NCI-H2029 treated with DMSO at 0.1 percent for 48 hours (cell line): ENCODE data around the gene RIN2.

Experiments
- DNase-seq: peaks from one replicate; lab custom pipeline; 2025; lab: John Stamatoyannopoulos, UW

RIN2 gene, protein sequence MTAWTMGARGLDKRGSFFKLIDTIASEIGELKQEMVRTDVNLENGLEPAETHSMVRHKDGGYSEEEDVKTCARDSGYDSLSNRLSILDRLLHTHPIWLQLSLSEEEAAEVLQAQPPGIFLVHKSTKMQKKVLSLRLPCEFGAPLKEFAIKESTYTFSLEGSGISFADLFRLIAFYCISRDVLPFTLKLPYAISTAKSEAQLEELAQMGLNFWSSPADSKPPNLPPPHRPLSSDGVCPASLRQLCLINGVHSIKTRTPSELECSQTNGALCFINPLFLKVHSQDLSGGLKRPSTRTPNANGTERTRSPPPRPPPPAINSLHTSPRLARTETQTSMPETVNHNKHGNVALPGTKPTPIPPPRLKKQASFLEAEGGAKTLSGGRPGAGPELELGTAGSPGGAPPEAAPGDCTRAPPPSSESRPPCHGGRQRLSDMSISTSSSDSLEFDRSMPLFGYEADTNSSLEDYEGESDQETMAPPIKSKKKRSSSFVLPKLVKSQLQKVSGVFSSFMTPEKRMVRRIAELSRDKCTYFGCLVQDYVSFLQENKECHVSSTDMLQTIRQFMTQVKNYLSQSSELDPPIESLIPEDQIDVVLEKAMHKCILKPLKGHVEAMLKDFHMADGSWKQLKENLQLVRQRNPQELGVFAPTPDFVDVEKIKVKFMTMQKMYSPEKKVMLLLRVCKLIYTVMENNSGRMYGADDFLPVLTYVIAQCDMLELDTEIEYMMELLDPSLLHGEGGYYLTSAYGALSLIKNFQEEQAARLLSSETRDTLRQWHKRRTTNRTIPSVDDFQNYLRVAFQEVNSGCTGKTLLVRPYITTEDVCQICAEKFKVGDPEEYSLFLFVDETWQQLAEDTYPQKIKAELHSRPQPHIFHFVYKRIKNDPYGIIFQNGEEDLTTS

DNA sequence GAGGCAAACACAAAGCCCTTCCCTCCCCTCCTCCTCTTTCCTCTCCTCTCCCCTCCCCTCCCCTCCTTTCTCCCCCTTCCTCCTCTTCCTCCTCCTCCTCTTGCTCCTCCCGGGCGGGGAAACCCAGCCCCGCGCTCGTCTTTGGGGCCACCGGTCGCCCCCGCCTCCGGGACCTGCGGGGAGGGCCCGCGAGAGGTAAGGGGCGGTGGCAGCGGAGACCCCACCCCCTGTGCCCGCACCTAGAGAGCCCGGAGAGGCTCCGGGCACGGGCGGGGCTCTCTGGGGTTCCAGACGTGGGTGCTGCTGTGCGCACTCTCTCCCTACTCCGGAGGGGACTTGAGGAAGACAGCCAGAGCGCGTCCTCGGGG, at the start of gene RIN2:
RIN2 (plus strand) TSS at position 126 of the 368 bp plus-strand sequence. CDS start 131,344 bp downstream, outside the sequence.
- no peak for DNase-seq

DNA sequence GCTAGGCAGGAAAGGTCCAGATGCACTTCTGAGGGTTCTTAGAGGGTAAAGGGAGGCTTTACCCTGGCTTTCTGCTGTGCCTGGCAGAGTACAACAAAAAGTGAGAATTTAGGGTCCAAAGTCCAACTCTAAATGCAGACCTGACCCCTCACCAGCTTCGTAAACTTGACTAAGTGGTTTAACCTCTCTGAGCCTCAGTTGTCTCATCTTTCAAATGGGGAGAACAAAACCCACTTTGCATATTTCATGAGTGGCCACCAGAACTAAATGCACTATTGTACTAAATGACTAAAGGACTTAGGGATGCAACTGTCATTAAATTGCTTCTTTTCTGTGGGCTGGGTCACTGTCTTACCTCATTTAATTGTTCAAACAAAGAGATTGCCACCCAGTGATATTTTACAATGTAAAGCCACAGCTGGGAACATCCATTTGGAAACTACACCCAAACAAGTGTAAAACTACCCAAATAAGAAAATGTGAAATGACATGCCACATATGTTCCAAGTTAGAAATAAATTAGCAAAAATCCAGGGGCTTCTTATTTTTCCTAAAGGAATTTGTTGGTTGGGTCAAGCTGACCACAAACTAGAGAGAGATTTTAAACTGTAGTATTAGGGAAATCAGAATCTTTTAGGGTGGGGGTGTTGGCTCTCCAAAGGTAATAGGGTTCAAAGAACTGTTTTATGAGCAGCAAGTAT, 48.3 kb upstream of the RIN2 start:
- DNase-seq = no peak

DNA sequence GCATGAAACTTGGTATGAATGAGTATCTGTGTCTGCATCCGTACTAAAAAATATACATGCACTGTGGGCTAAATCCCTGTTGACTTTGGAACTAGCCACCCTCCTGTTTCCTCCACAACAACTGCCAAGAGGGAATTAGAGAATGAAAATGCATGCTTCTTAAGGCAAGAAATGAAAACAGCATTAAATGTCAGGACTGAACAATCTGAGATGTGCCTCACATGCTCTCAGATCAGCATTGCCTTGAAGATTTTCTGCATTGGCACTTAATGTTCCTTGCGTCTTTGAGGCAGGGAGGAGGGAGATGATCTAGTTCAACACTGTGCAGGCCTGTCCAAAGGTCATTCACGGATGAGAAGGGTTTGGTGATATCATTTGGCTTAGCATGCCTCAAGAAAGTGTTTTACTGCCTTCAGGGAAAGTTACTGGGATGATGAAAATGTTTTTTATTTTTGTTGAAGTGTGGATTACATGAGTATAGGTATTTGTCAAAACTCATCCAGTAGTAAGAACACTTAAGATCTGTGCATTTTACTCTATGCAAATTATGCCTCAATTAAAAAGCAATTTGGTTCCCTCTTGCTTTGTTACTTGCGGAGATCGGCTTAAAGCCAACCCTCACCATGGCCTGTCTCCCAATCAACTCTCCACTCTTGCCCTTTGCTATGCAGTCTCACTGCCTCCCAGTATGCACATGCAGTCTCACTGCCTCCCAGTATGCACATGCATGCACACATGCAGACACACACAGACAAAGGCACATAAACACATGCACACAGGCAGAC, 47.5 kb upstream of the RIN2 start:
- no peak for DNase-seq

DNA sequence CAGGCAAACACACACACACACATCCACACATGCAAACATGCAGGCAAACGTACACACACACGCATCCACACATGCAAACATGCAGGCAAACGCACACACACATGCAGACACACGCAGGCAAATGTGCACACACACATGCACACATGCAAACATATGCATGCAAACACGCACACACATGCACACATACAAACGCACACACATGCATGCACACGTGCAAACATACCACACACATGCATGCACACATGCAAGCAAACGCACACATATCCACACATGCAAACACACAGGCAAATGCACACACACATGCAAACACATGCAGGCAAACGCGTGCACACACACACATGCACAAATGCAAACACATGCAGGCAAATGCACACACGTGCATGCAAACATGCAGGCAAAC, 46.9 kb upstream of the RIN2 start:
- DNase-seq = no peak

DNA sequence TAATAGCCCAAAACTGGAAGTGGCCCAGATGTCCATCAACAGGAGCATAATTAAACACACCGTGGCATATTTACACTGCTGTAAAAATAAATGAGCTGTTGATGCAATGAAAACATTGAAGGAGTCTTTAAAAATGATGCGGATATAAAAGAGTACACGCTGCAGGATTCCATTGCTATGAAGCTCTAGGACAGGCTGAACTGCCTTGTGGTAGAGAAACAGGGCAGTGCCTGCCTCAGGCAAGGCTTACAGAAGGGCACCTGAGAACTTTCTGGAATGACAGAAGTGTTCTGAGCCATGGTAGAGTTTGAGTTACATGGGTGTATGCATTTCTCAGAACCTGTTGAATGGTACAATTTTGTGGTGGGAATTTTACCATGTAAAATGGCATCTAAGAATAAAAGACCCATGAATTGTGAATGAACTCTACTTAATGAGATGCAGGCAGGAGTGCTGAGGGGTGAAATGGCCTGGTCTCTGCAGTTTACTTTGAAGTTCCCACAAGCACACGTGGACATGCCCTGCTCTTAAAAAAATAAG, 45.3 kb upstream of the RIN2 start:
- no peak for DNase-seq

DNA sequence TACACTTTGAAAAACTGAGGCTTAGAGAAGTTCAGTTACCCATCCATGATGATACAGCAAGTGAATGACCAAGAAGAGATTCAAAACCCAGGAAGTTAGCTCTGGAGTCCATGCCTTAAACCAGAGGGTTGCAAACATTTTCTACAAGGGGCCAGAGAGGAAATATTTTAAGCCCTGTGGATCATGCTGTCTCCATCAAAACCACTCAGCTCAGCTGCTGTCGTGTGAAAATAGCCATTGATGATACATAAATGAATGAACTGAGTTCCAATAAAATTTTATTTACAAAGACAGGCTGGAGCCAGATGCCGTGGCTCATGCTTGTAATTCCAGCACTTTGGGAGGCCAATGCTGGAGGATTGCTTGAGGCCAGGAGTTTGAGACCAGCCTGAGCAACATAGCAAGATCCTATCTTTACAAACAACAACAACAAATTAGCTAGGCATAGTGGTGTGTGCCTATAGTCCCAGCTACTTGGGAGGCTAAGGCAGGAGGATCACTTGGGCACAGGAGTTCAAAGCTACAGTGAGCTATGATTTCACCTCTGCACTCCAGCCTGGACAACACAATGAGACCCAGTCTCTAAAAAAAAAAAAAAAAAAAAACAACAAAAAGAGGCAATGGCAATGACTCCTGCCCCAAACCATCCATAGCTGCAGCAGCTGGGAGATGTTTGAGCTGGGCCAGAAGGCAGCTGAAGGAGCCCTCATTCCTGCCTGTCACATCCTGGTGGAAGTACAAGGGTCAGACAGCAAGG, 44.1 kb upstream of the RIN2 start:
- no peak for DNase-seq

DNA sequence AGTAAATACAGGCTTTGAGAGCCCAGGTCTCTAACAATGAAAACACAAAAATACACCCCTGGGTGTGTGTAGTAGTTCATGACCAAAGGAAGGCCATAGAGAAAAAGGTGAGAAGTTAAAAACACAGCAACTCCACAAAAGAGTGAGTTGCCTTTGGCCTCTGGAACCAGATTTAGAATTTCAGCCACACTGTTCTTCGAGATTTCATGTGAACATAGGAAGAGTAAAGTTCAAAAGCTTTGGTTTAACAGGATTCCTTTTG, 43.5 kb upstream of the RIN2 start:
- no peak for DNase-seq

DNA sequence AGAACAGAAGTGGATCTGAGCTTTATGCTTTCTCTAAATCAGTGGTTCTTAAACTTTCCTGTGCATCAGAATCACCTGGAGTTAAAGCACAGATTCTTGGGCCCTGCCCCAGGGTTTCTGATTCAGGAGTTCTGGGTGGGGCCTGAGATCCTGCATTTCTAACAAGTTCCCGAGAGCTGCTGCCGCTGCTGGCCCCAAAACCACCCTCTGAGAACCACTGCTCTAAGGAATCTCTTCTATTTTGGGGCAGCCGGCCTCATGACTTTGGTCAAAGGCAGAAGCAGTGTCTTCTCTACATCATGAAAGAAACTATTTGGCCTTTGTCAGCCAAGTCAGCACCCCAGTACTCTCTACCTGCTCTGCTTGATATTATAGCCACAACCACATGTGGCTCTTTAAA, 42.1 kb upstream of the RIN2 start:
- DNase-seq = no peak

DNA sequence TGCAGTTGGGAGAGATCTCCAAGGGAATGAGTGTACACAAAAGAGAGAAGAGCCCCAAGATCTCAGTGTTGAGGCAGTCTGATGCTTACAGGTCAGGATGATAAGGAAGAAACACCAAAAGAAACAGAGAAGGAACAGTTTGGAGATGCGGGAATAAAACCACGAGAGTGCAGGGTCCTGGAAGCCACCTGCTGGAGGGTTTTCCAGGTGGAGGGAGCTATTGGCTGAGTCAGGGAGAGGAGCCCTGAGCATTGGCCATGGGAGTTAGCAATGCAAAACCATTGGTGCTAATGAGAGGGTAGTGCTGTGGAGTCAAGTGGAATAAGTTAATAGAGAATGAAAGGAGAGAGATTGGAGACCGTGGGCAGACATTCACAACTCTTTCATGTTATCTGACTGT, 39.2 kb upstream of the RIN2 start:
- DNase-seq = no peak

DNA sequence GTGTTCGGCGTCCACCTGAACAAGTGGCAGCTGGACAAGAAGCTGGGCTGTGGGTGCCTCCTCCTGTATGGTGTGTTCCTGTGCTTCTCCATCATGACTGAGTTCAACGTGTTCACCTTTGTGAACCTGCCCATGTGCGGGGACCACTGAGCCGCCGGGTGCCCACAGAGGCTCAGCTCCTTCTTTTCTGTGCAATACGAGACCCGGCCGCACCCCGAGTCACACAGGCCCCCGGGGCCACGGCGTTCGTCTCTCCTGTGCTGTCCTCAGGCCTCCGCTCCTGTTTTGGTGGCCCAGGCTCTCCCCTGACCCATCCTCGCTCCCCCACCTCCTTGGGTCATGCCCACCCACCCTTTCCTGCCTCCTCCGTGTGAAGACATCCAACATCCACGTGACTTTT, 37.1 kb upstream of the RIN2 start:
- DNase-seq = no peak

DNA sequence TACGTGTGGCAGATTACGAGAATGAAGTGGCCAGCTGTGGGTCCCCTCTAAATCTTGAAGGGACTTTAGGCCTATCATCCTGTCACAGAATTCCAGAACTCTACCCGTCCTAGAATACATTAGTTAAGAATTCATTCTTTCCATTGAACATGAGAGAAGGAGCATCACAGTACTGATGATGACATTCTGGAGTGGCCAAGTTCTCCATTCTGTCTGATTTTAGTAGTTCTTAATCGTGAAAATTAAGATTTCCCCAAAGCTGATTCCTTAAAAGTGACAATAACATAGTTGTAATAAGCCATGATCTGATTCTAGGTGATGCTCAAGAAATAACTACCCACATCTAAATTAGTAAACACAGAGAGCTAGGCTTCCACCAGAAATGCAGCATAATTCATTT, 35.0 kb upstream of the RIN2 start:
- no peak for DNase-seq

DNA sequence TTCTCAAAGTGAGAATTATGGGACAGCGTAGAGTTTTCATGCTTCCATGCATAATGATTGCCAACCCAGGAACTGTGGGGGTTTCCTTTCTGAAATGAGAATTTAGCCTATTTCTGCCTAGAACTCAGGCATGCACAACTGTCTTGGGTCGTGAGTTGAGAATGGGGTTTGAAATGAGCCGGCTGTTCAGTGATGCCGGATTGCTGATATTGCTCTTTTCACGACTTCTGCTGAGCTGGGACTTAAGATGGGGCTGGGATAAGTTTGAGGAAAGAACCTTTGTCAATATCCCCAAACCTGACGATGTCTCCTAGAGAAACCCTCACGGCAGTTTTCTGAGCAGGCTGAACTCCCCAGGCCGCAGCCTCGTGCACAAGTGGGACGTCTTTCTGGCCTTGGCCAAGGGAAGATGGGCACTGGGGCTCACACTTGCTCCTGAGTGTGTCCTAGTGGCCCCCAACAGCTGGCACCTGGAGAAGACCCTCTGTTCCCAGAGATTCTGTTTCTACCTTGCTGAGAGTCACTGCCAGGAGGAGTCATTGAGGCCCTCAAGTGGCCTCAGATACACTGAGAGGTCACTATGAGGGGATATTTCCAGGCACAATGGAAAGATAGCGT, 34.1 kb upstream of the RIN2 start:
- DNase-seq = no peak

DNA sequence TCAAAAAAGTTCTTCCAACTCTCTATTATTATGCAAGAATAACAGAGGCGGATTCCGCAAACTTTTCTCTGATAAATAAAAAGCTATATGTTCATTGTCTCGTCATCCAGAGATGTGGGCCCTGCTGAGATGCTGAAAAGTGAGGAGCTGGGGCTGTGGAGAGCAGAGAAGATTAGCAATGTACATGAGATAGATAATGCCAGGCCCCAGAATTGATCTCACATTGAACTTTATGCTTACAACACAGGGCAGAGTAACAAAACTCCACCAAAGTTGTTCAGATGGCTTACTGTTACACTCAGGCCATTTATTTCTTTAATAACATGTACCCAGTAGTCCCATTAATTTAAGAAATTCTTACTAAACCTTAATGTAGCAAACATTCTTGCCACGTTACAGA, 32.7 kb upstream of the RIN2 start:
- DNase-seq = no peak

DNA sequence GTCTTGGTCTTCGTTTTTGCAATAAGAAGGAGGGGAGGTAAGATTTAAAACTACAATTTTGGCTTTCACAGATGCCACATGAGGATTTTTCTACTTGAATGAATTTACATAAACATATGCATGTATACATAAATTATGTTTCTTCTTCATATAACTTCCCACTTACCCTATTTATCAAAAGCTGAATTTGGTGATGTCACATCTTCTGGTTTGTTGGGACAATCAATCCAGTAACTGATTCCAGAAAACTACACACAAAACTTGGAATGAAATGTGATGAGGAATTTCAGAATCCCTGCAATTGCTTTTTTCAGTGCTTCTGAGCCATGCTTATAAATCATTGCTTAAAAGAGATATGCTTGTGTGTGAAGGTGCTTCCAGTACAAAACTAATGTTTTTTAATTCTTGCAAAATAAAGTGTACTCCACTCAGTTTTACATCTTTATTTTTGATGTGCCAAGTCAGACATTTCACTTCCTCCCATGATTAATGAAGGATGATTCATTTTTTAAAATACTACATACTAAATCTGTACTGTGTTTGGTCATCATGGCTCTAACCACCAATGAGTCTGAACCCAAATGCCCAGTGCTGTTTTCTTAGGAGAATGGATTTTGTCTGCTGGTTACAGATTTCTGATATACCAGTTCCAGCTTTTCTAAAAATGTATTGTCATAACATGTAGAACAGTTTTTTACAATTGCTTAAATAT, 32.1 kb upstream of the RIN2 start:
- no peak for DNase-seq

DNA sequence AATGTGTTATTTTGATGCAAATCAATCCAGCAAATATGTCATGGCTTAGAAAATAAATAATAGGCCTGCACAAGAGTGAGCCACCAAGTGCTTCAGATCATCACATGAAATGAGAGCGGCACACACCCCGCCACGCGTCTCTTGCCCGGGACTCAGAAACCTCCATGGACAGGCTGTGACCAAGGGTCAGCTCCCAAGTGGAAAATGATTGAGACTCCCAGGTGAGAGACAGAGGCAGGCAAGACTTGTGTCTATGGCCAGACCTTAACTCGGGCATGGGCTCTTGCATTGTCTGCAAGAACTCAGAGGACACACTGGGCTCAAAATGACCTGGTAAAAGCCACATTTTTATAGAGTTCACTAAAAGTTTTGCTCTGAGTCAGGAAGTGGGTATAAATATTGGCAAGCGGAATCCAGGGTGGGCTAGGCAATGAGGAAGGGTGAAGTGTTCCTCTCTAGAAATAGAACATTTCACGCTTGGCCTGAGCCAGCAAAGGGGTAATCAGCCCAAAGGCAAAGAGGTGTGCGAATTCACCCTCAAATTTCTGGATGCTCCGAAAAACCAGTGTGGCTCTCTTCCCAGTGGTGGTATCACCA, 30.7 kb upstream of the RIN2 start:
- DNase-seq = no peak

DNA sequence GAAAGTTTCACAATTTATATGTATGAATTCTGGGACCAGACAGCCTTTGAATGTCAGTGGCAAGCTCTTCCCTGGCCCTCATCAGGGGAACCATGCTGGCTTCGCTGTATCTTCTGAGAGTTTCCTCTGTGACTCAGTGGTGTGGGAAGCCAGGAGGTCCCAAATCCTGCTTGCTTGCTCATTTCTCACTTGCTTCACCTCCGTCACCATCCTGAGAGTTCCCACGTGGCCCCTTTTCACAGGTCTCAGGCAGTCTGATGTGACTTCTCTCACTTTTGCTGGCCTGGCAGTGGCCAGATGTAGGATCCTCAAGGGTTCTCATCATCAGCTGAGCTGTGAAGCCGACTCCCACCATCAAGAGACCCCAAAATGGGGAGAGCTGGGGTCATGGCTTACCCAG, 28.4 kb upstream of the RIN2 start:
- no peak for DNase-seq

DNA sequence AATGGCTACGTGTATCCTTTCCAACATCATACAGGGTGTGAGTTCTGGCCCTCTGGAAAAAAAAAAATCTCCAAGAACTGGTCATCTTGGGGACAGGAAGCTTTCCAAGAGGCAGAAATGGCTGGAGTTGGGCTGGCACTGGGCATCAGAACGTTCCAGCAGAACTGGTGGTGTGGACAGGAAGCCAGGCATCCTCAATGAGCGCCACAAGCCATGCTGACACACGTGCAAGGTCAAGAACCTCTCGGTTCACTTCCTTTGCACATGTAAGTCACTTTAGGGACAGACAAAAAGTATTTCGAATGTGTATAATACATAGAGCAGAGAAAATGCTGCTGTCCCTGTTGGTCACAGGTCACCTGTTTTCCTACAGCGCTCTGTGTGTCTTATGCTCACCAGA, 27.4 kb upstream of the RIN2 start:
- no peak for DNase-seq

DNA sequence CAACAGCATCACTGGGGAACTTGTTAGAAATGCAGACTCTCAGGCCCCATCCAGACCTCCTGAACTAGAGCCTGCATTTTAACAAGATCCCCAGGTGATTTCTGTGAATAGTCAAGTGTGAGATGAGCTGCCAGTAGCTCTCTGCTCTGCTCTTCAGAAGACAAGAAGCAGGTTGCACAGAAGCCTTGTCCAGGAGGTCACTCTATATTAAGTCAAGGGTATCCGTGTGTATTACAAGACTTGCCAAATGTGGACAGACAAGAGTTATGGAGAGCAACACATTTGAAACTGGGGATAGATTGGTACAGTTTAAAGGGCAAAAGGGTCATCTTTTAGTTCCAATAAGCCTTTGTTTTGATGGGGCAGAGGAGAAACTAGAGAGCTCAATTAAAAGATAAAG, 23.2 kb upstream of the RIN2 start:
- no peak for DNase-seq

DNA sequence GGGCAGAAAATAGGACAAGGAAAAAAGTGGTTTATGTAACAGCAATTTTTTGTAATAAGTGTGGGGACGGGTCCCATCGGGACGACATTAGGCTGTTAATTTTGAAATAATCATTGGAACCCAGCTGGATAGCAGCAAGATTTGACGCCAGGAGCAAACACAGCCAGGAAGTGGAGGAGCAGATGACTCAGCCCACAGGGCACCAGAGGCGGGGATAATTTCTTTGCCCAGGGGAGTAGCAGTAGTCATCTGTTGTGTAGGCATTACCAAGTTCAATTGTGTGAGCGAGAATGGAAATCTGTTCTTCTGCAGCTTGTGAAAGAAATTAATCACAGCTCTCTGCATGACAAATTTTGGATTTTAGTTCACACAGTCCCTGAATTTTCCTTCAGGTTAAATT, 22.6 kb upstream of the RIN2 start:
- no peak for DNase-seq

DNA sequence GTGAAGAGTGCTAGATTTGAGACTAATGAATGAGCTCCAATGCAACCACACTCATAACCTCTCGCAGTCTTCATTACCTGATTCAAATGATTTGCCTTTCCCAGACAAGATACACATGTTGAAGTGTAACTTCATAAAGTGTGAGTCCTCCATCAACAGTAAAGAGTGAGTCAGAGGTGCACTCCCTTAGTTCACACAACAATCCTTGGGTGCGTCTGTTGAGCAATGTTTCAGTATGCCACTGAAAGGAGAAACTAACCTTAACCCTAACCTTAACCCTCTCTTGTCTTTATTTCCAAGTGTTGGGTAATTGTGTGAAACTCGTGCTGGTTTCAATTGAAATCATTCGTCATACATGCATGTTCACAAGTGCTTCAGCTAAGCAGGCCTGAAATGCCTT, 21.0 kb upstream of the RIN2 start:
- no peak for DNase-seq
